ENCODE results near the gene CHIC2. TPM values are rescaled to one million over a fixed set of nuclear protein-coding genes. Genes with fewer than 3 reads are reported as not detected.

The CHIC2 gene
- total and polyA plus RNA-seq, 2 of the 8 experiments (the other 6 are each of a cell fraction or from before 2014, with no cell fraction given) = 4.5 to 10.9 TPM

- Histone ChIP-seq H3K23ac (ENCODE audit: insufficient read length) (no peak overlapping the region), H3K4me1 (replicated peaks in 1 of 4; ENCODE audit: control insufficient read depth in 3 of 4, insufficient read depth in 4 of 4, low read length in 3 of 4) (no peaks in the 10 kb centered on the region), H3K79me1 (ENCODE audit: low read depth, low read length) (no peaks in the 10 kb centered on the region), H4K91ac (replicated peaks; ENCODE audit: insufficient read length, low read length) (no peak overlapping the region), H3K27me3 (replicated peaks in 1 of 4; ENCODE audit: control insufficient read depth in 3 of 4, extremely low read depth in 1 of 4, insufficient read depth in 3 of 4, low read length in 3 of 4) (no peaks in the 10 kb centered on the region), H3K56ac (replicated peaks; ENCODE audit: insufficient read length, low read depth, low read length) (no peak overlapping the region), H4K20me1 (replicated peaks in 1 of 2; ENCODE audit: control insufficient read depth in 1 of 2, insufficient read depth in 2 of 2, low read length in 2 of 2) (no peaks in the 10 kb centered on the region), H3K4ac (replicated peaks; ENCODE audit: insufficient read length, low read depth, low read length) (no peak overlapping the region), H2BK5ac (ENCODE audit: low read depth, low read length) (no peak overlapping the region), H2AFZ (ENCODE audit: low read length) (no peak overlapping the region), H2BK120ac (replicated peaks; ENCODE audit: low read depth, low read length) (no peak overlapping the region), H3K23me2 (ENCODE audit: low read depth, low read length) (no peaks in the 10 kb centered on the region), H4K8ac (ENCODE audit: extremely low read depth, insufficient read depth, low read length) (no peak overlapping the region), H4K5ac (ENCODE audit: insufficient read length, low read depth, low read length) (no peak overlapping the region), H3K79me2 (ENCODE audit: control insufficient read depth in 1 of 2, insufficient read depth in 2 of 2, low read length in 2 of 2) (no peaks in the 10 kb centered on the region), H2BK12ac (ENCODE audit: low read depth, low read length) (no peak overlapping the region), H3K9ac (replicated peaks in 1 of 4; ENCODE audit: extremely low read depth in 1 of 4, low read depth in 3 of 4, low read length in 3 of 4) (no peak overlapping the region), H2AK5ac (ENCODE audit: low read depth, low read length) (no peak overlapping the region), H3K27ac (ENCODE audit: low read depth, low read length) (no peak overlapping the region), H3K4me2 (ENCODE audit: insufficient read depth in 1 of 2, low read depth in 2 of 2, low read length in 2 of 2) (no peak overlapping the region), H2BK20ac (ENCODE audit: low read length) (no peak overlapping the region), H3K4me3 (ENCODE audit: extremely low read depth in 1 of 4, insufficient read depth in 2 of 4, low read depth in 3 of 4, low read length in 4 of 4) (no peak overlapping the region), H2BK15ac (ENCODE audit: low read length) (no peak overlapping the region), H3K9me3 (ENCODE audit: insufficient read depth in 2 of 2, low read depth in 1 of 2, low read length in 1 of 2) (no peaks in the 10 kb centered on the region), H3K36me3 (ENCODE audit: control insufficient read depth in 2 of 4, insufficient read depth in 4 of 4, low read length in 3 of 4) (no peaks in the 10 kb centered on the region), H3K14ac (ENCODE audit: insufficient read length) (no peak overlapping the region), H3K18ac (ENCODE audit: extremely low read depth, low read length) (no peak overlapping the region)
- TF ChIP-seq TAF7 (optimal IDR thresholded peaks at IDR 0.05; ENCODE audit: borderline replicate concordance, low read depth, low read length) = no peak
- ChIA-PET CTCF (ENCODE audit: partially characterized antibody) (no interaction called here), POLR2A (ENCODE audit: partially characterized antibody) (no interaction called here)
- 91% methylated on average over 5 of the region's 5 CpGs; no CpG with 5 or more reads in 1 of the 2 experiments for WGBS, 2 experiments (ENCODE audit: extremely low coverage in 1 of 2, insufficient coverage in 1 of 2, insufficient read length in 1 of 2, insufficient replicate concordance in 2 of 2, low coverage in 1 of 2, low lambda C conversion rate in 2 of 2, missing lambda C conversion rate in 1 of 2)
- FAIRE-seq (no peak), DNase-seq (ENCODE audit: low read depth in 1 of 2, low spot score in 2 of 2) (no peak)
Observed at GRCh38 chr4:53991821-53992220, 72.6 kb downstream of the CHIC2 start.

Data from H1 (cell line).